Breast epithelium (tissue), 4 donors: ENCODE data around the gene GATAD2B. TPM values are rescaled to one million over a fixed set of nuclear protein-coding genes. Genes with fewer than 3 reads are reported as not detected.

Experiments used
- DNase-seq, 2 donors: peaks; one replicate each; pipeline ENCODE4 v3.0.0-alpha.2; 2019; ENCODE audit warnings: low spot score in 2 of 2
- H3K27ac ChIP-seq, 2 donors: fragments of 200-600 bp; sonication (generic) in 1 of 2; one replicate each; pipeline ENCODE4 v1.5.1; 2016 to 2019; ENCODE audit warnings: mild to moderate bottlenecking in 1 of 2
- H3K27me3 ChIP-seq, 2 donors: fragments of 200-600 bp; sonication (generic) in 1 of 2; one replicate each; pipeline versions ENCODE4 v1.5.1 to v1.6.0; 2017 to 2019; ENCODE audit warnings: control low read depth in 1 of 2, mild to moderate bottlenecking in 1 of 2
- H3K36me3 ChIP-seq: fragments of 200-600 bp; one replicate; pipeline ENCODE4 v1.5.1; 2019
- H3K4me1 ChIP-seq, 2 donors: fragments of 200-600 bp; sonication (generic); one replicate each; pipeline ENCODE4 v1.5.1; 2016 to 2019; ENCODE audit warnings: control low read depth in 1 of 2
- H3K4me3 ChIP-seq, 3 donors: fragments of 200-600 bp; sonication (generic); 1 replicate in 2 of 3; 2 replicates in 1 of 3; pipeline ENCODE4 v1.5.1; 2016 to 2019; ENCODE audit warnings: mild to moderate bottlenecking in 3 of 3, moderate library complexity in 2 of 3
- H3K9me3 ChIP-seq, 2 donors: fragments of 200-600 bp; sonication (generic) in 1 of 2; one replicate each; pipeline ENCODE4 v1.5.1; 2016 to 2019; ENCODE audit warnings: control low read depth in 1 of 2
- CTCF ChIP-seq, 3 donors: fragments of 450-650 bp; IDR thresholded peaks; one replicate each; pipeline ENCODE4 v1.5.1; 2016 to 2017; ENCODE audit warnings: antibody characterized with exemption in 3 of 3, mild to moderate bottlenecking in 3 of 3, moderate library complexity in 3 of 3
- POLR2A ChIP-seq: fragments of 450-650 bp; IDR thresholded peaks from one replicate; pipeline ENCODE4 v1.6.1; 2016; ENCODE audit warnings: antibody characterized with exemption, mild to moderate bottlenecking, moderate library complexity
- POLR2AphosphoS5 ChIP-seq, 3 donors: sonication (generic); formaldehyde crosslinking; IDR thresholded peaks; one replicate each; pipeline ENCODE4 v1.6.1; 2017; ENCODE audit warnings: antibody characterized with exemption in 3 of 3
- intact Hi-C: fragments of 100-400 bp; cut with DNase I; formaldehyde crosslinking; loops from one replicate; pipeline ENCODE4 v1.15.1; 2023; ENCODE audit warnings: low total_unique reads
- total RNA-seq, 3 donors: library from RNA; depleted of rRNA; stranded (reverse); fragments of >200 nt; gene quantifications; one replicate each; pipeline ENCODE4 v1.1.0, GENCODE V29; 2016

Gene GATAD2B
- total RNA-seq, 3 donors from 2014 or later = 18.7 to 21.2 (median 20.0) TPM

GRCh38 chr1:153944827-153945117, 22.0 kb upstream of the GATAD2B start:
- TF ChIP-seq POLR2AphosphoS5 (IDR thresholded peaks at IDR 0.05) (no peak), POLR2A (no peak), CTCF (IDR thresholded peaks at IDR 0.05) (no peak)
- Histone ChIP-seq H3K9me3 (no peaks in the 10 kb centered on the region), H3K36me3 (no peaks in the 10 kb centered on the region), H3K27ac (peak overlapping the region; percentile 95 to 98), H3K4me3 (peak overlapping the region; percentile 92 to 95 (median 94)), H3K4me1 (no peaks in the 10 kb centered on the region), H3K27me3 (no peaks in the 10 kb centered on the region)
- DNase-seq = no peak
- intact Hi-C loops = no loop called here

GRCh38 chr1:153944005-153944826, 21.4 kb upstream of the GATAD2B start:
- intact Hi-C loops = no loop called here
- Histone ChIP-seq H3K27me3 (no peaks in the 10 kb centered on the region), H3K4me3 (peak overlapping the region; percentile 92 to 95 (median 94)), H3K9me3 (no peaks in the 10 kb centered on the region), H3K4me1 (no peaks in the 10 kb centered on the region), H3K27ac (peak overlapping the region; percentile 95 to 98), H3K36me3 (no peaks in the 10 kb centered on the region)
- TF ChIP-seq CTCF (IDR thresholded peaks at IDR 0.05) = no peak
- TF ChIP-seq POLR2A = no peak
- no peak for TF ChIP-seq POLR2AphosphoS5 (IDR thresholded peaks at IDR 0.05)
- DNase-seq = no peak

- intact Hi-C loops = no loop called here
- Histone ChIP-seq H3K36me3 (no peaks in the 10 kb centered on the region), H3K9me3 (no peaks in the 10 kb centered on the region)
Measured at GRCh38 chr1:153942766-153943549, 20.2 kb upstream of the GATAD2B start.

GRCh38 chr1:153941826-153942725, 19.3 kb upstream of the GATAD2B start:
- no peak for DNase-seq
- no peaks in the 10 kb centered on the region for H3K27me3 ChIP-seq

More at GRCh38 chr1:153942766-153943549, 20.2 kb upstream of the GATAD2B start:
- H3K27me3 ChIP-seq = no peaks in the 10 kb centered on the region
- DNase-seq = no peak
- H3K4me1 ChIP-seq = no peaks in the 10 kb centered on the region
- H3K27ac ChIP-seq = no peak overlapping the region
- no peak overlapping the region for H3K4me3 ChIP-seq
- TF ChIP-seq POLR2A = no peak
- no peak for TF ChIP-seq POLR2AphosphoS5 (IDR thresholded peaks at IDR 0.05)

More at GRCh38 chr1:153941826-153942725, 19.3 kb upstream of the GATAD2B start:
- Histone ChIP-seq H3K4me3 (no peak overlapping the region), H3K9me3 (no peaks in the 10 kb centered on the region), H3K4me1 (no peaks in the 10 kb centered on the region), H3K27ac (no peak overlapping the region), H3K36me3 (peaks cover 5% of the 10 kb centered on the region)
- intact Hi-C loops = no loop called here
- TF ChIP-seq CTCF (IDR thresholded peaks at IDR 0.05) (no peak), POLR2AphosphoS5 (IDR thresholded peaks at IDR 0.05) (no peak), POLR2A (no peak)
